Uterus (tissue), 4 donors: ENCODE measurements around the gene SGTA. TPM values are rescaled to one million over a fixed set of nuclear protein-coding genes. Genes with fewer than 3 reads are reported as not detected.

Source experiments
- DNase-seq, 2 donors: peaks; one replicate each; pipeline ENCODE4 v3.0.0-alpha.2; 2019 to 2020
- H3K27ac ChIP-seq, 2 donors: fragments of 200-600 bp; sonication (generic); 1 replicate in 1 of 2; 2 replicates in 1 of 2; pipeline ENCODE4 v1.5.1; 2016 to 2018
- H3K27me3 ChIP-seq, 2 donors: fragments of 200-600 bp; sonication (generic); one replicate each; pipeline ENCODE4 v1.5.1; 2018 to 2019; ENCODE audit warnings: control low read depth in 1 of 2
- H3K36me3 ChIP-seq, 2 donors: fragments of 200-600 bp; sonication (generic); one replicate each; pipeline ENCODE4 v1.5.1; 2019; ENCODE audit warnings: control low read depth in 1 of 2
- H3K4me1 ChIP-seq, 2 donors: fragments of 200-600 bp; sonication (generic); one replicate each; pipeline ENCODE4 v1.5.1; 2018 to 2019; ENCODE audit warnings: control low read depth in 1 of 2
- H3K4me3 ChIP-seq, 2 donors: fragments of 200-600 bp; sonication (generic); 1 replicate in 1 of 2; 2 replicates in 1 of 2; pipeline ENCODE4 v1.5.1; 2018 to 2019; ENCODE audit warnings: mild to moderate bottlenecking in 1 of 2
- H3K9me3 ChIP-seq, 2 donors: fragments of 200-600 bp; sonication (generic); one replicate each; pipeline ENCODE4 v1.5.1; 2019; ENCODE audit warnings: control low read depth in 1 of 2
- POLR2A ChIP-seq, 2 donors: fragments of 450-650 bp; IDR thresholded peaks; one replicate each; pipeline ENCODE4 v1.6.1; 2016; ENCODE audit warnings: antibody characterized with exemption in 2 of 2, mild to moderate bottlenecking in 1 of 2, moderate library complexity in 1 of 2
- intact Hi-C: fragments of 100-400 bp; cut with DNase I; formaldehyde crosslinking; loops from one replicate; pipeline ENCODE4 v1.15.1; 2023; ENCODE audit warnings: low total_unique reads
- total RNA-seq, 4 donors: library from RNA; depleted of rRNA in 3 of 4; stranded (reverse); fragments of >200 nt in 3 of 4; gene quantifications; one replicate each; pipeline versions ENCODE4 v1.1.0 to v1.2.4, GENCODE V29; 2014 to 2023
- TF ChIP-seq, protein P1 (sequence below), 4 experiments: fragments of 200-600 bp in 2 of 4; fragments of 450-650 bp in 2 of 4; sonication (generic) in 2 of 4; IDR thresholded peaks; one replicate each; pipeline ENCODE4 v1.5.1; 2016 to 2019; ENCODE audit warnings: antibody characterized with exemption in 4 of 4, mild to moderate bottlenecking in 2 of 4, moderate library complexity in 1 of 4
- donor health status: DM: yes; HTN: yes; CAD: no.

The SGTA gene
- total RNA-seq, 4 donors from 2014 or later = 9.5 to 50.7 (median 23.6) TPM

DNA sequence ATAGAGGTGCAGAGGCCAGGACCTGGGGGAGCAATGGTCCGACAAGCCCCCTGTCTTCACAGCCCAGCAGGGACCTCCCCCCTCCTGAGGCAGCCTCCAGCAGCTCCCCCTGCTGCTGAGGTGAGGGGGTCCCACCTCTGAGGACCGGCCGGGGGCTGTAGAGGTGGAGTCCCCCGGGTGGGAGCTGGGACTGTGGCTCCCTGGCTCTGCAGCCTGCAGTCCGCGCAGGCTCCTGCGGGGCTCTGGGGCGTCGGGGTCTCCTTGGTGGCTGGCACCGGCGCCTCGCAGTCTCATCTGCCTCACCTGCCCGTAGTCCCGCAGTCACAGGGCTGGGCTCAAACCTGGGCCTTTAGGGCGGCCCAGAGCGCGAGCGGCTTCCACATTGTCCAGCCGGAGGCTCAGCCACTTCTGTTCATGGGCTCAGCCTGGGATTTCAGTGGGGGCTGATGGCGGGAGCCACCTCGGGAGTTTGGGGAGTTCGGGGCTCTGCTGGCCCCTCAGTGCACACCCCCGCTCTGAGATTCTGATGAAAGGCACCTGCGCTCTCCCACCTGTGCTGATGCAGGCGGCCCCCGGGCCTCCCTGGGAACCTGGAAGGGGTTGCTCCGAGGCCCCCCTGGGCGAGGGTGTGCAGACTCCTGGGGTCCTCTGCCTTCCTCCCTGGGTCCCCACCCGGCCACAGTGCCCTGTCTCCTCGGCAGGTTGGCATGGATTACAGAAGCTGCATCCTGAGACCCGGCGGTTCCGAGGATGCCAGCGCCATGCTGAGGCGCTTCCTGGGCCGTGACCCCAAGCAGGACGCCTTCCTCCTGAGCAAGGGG, 29.6 kb upstream of the SGTA start:
- DNase-seq = no peak
- Histone ChIP-seq H3K4me3 (no peak overlapping the region), H3K4me1 (no peaks in the 10 kb centered on the region), H3K36me3 (no peaks in the 10 kb centered on the region), H3K27me3 (no peaks in the 10 kb centered on the region), H3K9me3 (no peaks in the 10 kb centered on the region), H3K27ac (no peak overlapping the region)
- intact Hi-C loops = no loop called here
- TF ChIP-seq POLR2A (IDR thresholded peaks at IDR 0.05) = no peak
- TF ChIP-seq, protein P1, sequence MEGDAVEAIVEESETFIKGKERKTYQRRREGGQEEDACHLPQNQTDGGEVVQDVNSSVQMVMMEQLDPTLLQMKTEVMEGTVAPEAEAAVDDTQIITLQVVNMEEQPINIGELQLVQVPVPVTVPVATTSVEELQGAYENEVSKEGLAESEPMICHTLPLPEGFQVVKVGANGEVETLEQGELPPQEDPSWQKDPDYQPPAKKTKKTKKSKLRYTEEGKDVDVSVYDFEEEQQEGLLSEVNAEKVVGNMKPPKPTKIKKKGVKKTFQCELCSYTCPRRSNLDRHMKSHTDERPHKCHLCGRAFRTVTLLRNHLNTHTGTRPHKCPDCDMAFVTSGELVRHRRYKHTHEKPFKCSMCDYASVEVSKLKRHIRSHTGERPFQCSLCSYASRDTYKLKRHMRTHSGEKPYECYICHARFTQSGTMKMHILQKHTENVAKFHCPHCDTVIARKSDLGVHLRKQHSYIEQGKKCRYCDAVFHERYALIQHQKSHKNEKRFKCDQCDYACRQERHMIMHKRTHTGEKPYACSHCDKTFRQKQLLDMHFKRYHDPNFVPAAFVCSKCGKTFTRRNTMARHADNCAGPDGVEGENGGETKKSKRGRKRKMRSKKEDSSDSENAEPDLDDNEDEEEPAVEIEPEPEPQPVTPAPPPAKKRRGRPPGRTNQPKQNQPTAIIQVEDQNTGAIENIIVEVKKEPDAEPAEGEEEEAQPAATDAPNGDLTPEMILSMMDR (IDR thresholded peaks at IDR 0.05) = no peak

DNA sequence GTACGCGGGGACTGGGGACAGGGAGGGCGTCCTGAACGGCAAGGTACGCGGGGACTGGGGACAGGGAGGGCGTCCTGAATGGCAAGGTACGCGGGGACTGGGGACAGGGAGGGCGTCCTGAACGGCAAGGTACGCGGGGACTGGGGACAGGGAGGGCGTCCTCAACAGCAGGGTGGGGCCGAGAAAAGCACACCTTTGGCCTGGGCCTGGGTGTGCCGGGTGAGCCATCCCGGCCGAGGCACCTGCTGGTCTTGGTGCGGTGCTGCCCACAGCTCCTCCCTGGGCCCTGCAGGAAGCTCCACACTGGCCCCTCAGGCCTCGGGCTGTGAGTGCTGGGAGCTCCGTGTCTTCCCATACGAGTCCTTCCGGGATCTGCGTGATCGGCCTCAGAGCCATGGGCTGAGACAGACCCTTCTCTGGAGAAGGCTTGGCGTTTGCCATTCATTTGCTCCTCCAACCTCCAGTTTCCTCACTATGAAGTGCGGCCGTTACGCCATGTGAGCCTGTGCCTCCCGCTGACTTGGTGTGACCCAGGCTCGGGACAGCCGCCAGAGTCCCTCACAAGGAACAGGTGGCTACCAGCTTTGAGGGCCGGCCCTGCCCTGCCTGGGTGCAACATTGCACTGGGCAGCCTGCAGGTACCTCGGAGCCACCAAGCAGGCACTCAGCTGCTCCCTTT, 28.8 kb upstream of the SGTA start:
- H3K27ac ChIP-seq = no peak overlapping the region
- intact Hi-C loops = no loop called here
- no peaks in the 10 kb centered on the region for H3K9me3 ChIP-seq
- no peak overlapping the region for H3K4me3 ChIP-seq
- no peaks in the 10 kb centered on the region for H3K4me1 ChIP-seq
- no peak for TF ChIP-seq POLR2A (IDR thresholded peaks at IDR 0.05)
- TF ChIP-seq, protein P1 (IDR thresholded peaks at IDR 0.05) = no peak
- DNase-seq = no peak
- H3K36me3 ChIP-seq = no peaks in the 10 kb centered on the region
- no peaks in the 10 kb centered on the region for H3K27me3 ChIP-seq

DNA sequence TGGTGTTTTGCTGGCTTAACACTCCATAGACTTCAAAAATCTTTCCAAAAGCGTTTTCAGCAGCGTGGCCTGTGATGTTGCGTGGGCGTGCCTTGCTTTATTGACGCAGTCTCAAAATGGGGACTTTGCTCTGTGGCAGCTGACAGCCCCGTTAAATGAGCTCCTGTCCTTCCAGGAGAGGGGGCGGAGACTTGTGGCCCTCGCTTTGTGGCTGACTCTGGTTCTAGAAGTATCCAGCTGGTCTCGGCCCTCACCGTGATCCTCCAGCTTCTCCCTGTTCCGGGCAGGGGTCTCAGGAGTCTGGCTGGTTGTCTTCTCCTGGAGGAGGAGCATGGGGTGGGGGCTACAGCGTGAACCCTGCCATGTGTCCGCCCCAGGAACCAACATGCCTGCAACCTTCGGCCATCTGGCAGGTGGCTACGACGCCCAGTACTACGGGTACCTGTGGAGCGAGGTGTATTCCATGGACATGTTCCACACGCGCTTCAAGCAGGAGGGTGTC, 28.2 kb upstream of the SGTA start:
- TF ChIP-seq, protein P1 (IDR thresholded peaks at IDR 0.05) = no peak
- no peak for TF ChIP-seq POLR2A (IDR thresholded peaks at IDR 0.05)
- Histone ChIP-seq H3K27me3 (no peaks in the 10 kb centered on the region), H3K4me1 (no peaks in the 10 kb centered on the region), H3K36me3 (no peaks in the 10 kb centered on the region), H3K4me3 (no peak overlapping the region), H3K27ac (no peak overlapping the region), H3K9me3 (no peaks in the 10 kb centered on the region)
- intact Hi-C loops = no loop called here
- DNase-seq = no peak

DNA sequence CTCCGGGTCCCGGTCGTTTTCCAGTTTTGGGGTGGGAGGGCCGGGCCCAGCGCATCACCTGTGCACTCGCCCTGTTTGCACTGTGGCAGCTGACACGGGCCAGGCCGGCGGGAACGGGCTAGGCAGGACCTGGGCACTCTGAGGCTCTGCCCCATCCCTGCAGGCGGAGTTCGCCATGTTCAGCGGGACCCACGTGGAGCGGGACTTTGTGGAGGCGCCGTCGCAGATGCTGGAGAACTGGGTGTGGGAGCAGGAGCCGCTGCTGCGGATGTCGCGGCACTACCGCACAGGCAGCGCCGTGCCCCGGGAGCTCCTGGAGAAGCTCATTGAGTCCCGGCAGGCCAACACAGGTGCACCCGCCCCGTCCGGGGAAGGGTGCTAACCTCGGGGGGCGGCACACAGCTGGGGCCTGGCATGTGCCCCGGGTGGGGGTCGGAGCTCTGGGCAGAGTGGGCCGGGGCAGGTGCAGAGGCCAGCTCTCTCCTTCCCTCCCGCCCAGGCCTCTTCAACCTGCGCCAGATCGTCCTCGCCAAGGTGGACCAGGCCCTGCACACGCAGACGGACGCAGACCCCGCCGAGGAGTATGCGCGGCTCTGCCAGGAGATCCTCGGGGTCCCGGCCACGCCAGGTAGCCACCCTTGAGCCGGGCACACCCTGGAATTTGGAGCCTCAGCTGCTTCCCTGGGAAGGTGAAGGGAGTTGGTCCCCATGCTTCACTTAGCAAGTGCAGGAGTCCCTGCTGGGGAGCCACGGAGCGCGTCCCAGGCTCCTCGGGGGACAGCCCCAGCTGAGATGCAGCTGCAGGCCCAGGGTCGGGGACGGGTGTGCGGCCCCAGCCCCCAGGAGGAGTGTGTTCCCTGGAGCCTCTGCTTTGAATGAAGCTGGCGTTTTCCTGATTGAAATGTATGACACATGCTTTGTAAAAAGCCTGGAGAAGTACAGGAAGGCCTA, 27.3 kb upstream of the SGTA start:
- no peaks in the 10 kb centered on the region for H3K36me3 ChIP-seq
- H3K9me3 ChIP-seq = no peaks in the 10 kb centered on the region
- no peak overlapping the region for H3K27ac ChIP-seq
- no peaks in the 10 kb centered on the region for H3K4me1 ChIP-seq
- TF ChIP-seq, protein P1 (IDR thresholded peaks at IDR 0.05) = no peak
- TF ChIP-seq POLR2A (IDR thresholded peaks at IDR 0.05) = no peak
- no peak overlapping the region for H3K4me3 ChIP-seq
- no peak for DNase-seq
- intact Hi-C loops = no loop called here
- no peaks in the 10 kb centered on the region for H3K27me3 ChIP-seq
